ENCODE measurements around the gene CDCA8. TPM values are rescaled to one million over a fixed set of nuclear protein-coding genes. Genes with fewer than 3 reads are reported as not detected.
"Not testable (repeated sequence)": the region's sequence is repeated elsewhere in the genome, so short reads cannot be mapped to it uniquely, and the experiment has no call there.

CDCA8 gene
- polyA plus RNA-seq, 5 donors, result 13.0 to 29.2 (median 16.2) TPM

DNA sequence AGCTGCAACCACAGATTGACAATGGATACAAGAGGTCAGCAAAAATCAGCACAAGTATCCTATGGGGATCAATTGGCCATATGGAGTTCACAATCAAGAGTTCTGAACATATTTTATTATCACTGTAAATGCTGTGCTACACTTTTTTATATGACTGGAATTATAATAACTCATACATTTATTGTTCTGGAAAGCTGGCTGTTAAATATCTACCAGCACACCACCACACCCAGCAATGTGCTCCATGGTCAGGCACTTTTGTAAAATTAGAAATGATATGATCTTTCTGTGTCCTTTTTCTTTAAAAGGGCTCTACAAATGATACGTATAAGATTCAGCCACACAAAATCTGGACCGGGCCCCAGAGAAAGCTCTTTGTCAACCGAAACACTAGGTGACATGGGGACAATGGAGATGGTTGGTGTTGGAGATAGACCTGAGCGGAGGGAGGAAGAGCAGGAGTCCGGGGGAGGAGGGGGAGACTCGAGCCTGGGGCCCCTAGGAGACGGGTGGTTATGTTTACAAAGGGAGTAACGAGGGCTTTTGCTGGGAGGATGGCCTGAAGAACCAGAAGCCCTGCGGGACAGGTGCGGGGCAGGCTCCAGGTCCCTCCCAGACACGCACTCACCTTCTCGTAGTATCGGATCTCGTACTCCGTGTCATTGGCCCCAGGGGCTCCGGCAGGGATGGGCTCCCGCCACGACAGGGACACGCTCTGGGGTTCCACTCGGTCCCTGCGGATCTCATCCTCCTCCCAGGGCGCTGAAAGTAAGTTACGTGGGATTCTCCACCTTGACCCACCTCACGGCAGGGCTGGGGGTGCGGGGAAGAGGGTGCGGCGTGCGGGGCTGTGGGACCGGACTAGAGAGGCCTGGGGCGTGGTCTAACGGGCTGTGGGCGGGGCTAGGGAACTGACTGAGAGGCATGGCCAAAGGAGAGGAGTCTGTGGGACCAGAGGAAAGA is 42.6 kb downstream of the CDCA8 start:
- no peak for DNase-seq

DNA sequence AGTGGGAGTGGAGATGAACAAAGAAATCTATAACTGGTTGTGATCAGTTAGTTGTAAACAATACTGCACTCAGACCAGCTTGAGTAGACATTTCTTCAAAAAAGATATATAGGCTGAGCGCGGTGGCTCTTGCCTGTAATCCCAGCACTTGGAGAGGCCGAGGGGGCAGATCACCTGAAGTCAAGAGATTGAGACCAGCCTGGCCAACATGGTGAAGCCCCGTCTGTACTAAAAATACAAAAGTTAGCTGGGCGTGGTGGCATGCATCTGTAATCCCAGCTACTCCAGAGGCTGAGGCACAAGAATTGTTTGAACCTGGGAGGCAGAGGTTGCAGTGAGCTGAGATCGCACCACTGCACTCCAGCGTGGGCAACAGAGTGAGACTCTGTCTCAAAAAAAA is 45.7 kb downstream of the CDCA8 start:
- not testable (repeated sequence) for DNase-seq

DNA sequence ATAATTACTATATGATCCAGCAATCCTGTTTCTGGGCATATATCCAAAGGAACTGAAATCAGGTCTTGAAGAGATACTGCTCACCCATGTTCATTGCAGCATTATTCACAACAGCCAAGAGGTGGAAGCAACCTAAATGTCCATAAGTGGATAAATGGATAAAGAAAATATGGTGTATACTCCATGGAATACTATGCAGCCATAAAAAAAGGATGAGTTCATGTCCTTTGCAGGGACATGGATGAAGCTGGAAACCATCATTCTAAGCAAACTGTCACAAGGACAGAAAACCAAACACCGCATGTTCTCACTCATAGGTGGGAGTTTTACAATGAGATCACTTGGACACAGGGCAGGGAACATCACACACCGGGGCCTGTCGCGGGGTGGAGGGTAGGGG is 46.3 kb downstream of the CDCA8 start:
- not testable (repeated sequence) for DNase-seq

DNA sequence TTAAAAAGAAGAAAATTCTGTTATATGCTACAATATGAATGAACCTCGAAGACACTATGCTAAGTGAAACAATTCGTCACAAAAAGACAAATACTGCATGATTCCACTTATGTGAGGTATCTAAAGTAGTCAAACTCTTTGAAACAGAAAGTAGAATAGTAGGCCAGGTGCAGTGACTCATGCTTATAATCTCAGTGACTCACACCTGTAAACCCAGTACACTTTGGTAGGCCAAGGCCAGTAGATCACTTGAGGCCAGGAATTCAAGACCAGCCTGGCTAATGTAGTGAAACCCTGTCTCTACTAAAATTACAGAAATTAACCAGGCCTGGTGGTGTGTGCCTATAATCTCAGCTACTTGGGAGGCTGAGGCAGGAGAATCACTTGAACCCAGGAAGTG is 46.9 kb downstream of the CDCA8 start:
- no peak for DNase-seq

DNA sequence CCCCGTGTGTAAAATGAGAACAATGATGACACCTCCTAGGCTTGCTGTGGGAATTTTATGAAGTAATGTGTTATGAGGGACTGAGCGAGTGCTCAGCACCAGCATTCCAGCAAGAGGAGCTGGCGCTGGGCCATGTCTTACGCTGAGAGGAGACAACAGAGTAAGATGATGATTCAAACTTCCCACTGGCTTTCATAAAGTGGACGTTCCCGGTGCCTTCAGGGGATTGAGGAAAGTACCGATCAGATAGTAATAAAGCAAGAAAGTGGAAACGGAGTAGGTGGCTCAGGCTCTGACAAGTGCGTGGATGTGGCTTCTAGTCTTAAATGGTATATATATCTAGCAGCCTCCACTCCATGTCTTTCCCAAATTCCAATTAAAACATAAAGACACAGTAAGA is 48.8 kb downstream of the CDCA8 start:
- DNase-seq, result no peak

DNA sequence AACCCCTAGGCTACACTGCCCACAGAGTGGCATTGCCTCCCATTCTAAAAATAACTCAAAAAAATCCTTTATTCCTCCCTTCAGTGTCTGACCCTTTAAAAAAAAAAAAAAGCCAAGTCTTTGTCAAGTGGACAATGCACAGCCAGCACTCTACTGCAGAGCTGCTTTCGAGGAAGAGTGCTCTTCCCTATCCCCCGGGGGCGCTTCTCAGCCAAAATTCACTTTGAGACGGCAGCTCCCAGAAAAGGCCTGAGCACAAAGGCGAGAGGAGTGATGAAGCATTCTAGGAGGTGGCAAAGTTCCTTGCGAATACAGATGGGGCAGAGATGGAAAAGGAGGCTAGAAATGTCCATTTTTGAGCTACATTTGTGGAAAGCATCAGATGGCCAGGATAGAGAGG is 49.3 kb downstream of the CDCA8 start:
- no peak for DNase-seq

DNA sequence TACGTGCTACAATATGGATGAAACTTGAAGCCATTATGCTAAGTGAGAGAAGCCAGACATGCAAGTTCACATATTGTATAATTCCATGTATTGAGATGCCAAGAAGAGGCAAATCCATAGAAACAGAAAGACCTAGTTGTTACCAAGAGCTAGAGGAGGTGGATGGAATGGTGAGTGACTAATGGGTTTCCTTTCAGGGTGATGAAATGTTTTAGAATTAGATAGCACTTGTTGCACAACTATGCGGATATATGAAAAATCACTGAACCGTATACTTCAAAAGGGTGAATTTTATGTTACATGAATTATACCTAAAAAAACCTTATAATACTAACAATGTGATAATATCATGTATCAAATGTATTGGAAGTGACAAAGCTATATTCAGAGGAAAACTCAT is 54.5 kb downstream of the CDCA8 start:
- no peak for DNase-seq

DNA sequence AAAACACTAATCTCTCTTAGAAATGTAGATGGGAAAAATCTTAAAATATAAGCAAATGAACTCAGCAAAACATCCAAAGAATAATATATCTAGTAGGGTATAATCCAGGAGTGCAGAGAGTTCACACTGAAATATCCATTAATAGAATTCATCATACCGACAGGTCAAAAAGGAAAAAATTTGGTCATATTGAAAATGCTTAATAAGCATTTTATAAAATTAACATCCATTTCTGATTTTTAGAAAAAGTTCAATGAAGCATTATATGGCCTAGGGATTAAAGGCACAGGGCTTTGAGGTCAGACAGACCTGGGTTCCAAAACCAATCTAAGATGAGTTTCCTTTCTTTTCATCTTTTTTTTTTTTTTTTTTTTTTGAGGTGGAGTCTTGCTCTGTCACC is 56.2 kb downstream of the CDCA8 start:
- DNase-seq, result no peak

DNA sequence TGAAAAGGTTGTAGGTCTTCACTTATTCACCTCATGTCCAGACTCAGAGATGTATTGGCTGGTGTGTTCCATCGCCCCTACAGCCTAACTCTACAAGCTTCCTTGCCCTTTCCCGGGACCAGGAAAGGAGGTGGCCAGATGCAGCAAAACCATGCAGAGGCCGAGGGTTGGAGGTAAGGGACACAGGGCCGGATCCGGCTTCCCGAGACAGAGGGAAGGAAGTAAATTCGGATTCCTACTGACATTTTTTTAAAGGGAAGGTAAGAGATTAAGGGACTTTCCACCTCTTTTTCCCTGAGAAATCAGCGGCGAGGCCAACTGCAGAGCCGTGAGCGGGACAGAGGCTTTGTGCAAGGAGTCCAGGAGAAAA is 59.9 kb downstream of the CDCA8 start:
- DNase-seq, result no peak

DNA sequence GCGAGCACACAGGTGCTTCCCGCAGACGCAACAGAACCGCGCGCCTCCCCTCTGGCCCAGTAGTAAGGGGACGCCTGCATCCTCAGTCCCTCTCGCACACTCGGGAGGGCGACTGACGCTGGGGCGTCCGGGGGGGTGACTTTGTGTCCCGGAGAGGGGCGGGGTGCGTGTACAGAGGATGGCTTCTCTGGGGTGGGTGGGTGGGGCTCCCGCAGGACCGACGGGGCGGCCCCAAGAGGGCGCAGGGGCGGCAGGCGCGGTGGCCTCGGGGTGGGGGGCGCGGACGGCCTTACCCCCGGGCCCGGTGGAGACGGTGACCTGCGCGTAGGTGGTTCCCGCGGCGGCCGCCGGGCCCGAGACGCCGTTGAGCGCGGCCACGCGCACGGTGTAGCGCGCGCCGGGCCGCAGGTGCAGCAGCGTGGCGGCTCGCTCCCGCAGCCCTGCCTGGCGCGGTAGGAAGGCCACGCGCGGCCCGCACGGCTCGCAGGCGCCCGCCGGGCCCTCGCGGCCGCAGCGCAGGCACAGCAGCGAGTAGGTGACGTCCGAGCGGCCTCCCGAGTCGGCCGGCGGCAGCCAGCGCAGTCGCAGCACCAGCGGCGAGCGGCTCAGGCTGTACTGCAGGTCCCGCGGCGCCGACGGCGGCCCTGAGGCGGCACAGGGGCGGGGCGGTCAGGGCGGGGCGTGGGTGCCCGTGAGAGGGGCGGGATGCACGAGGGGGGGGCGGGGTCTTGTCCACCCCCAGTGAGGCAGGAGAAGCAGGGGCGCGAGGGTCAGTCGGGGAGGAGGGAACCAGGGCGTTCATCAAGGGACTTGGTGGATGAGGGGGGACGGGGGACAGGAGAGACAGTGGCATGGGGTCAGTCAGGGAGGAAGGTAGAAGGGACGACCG is 60.5 kb downstream of the CDCA8 start:
- no peak for DNase-seq

DNA sequence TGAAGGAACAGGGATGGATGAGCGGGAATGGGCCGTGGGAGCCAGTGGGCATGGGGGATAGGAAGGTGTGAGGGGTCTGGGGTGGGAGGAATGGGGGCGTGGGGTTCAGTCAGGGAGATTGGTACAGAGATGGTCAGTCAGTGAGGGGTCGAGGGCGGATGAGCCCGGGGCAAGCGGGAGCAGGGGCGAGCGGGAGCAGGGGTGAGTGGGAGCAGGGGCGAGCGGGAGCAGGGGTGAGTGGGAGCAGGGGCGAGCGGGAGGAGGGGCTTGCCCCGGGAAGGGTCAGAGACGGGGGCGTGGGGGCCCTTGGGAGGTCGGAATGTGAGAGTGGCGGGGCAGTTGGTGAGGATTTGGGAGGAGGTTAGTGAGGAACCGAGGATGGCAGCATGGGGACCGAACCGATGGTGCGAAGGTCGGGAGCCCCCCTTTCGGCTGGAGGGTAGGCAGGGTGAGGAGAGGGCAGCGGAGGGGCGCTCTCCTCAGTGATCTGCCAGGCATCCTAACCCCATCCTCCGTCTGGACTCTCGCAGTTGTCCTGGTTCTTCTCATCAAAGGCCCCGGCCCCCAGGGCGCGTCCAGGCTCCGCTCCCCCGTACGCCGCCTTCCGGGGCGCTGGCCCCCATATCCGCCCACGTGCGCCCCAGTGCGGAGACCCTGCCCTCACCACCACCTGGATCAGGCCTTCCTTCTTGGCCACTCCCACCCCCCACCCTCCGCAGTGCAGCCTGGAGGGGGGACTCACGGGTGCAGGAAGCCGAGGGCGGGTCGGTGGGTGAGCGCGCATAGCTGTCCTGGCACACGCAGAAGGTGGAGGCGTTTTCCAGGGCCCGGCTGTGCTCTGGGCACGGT is 61.4 kb downstream of the CDCA8 start:
- DNase-seq, result no peak

DNA sequence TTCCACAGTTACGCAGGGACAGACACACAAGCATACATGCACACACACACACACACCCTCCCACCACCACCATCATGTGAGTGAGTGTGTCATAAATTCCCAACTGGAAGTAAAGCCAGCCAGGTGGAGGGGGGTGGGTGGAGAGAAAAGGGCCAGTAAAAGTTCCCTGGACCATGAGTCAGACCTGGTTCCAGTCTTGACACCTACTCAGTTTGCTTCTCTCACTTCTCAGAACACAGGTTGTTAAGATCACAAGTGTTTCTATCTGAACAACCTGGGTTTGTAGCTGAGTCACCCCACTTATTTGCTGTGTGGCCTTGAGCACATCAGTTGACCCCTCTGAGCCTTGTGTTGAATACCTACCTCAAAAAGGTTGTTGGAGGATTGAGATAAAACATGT is 63.0 kb downstream of the CDCA8 start:
- DNase-seq, result no peak

DNA sequence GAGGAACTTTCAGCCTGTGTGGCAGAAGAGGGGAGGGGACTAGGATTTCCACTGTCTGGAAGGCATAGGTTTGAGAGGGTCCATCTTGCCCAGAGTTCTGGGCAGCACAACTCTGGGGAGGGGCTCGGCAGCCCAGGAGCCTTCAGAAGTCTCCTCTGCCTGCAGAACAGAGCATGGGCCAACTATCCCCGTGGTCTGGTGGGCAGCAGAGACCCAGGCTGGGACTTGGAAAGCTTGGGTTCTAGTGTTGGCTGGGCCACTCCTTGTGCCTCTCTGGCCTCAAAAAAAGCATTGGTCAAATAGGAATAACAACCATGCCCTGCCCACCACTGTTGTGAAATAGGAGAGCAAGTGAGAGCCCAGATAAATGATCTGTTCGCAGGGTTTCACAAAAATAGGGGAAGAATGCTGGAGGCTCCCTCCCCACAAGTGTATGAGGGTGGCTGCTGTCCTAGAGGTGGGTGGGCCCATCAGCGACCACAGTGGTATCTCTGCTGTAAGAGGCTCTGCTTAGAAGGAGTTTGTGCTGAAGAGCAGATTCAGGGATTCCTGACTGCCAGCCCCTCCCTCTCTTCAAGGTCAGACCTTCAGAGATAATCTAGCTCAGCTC is 63.7 kb downstream of the CDCA8 start:
- no peak for DNase-seq

Other genes starting within 250 kb of the CDCA8 start
- gene ZC3H12A, start 217.9 kb upstream of the CDCA8 start, polyA plus RNA-seq (ENCODE audit: insufficient read depth in 1 of 5, insufficient read length in 5 of 5, low replicate concordance in 1 of 5), result 1 to 10 TPM; 1.1 to 2.7 (median 1.9) TPM
- 10 to 100 TPM; 82.6 to 97.1 (median 89.7) TPM for gene MEAF6, start 177.8 kb upstream of the CDCA8 start, polyA plus RNA-seq (ENCODE audit: insufficient read depth in 1 of 5, insufficient read length in 5 of 5, low replicate concordance in 1 of 5)
- 10 to 100 TPM; 10.7 to 15.1 (median 13.5) TPM for gene SNIP1, start 138.2 kb upstream of the CDCA8 start, polyA plus RNA-seq (ENCODE audit: insufficient read depth in 1 of 5, insufficient read length in 5 of 5, low replicate concordance in 1 of 5)
- 10 to 100 TPM; 42.1 to 64.3 (median 54.5) TPM for gene DNALI1, start 135.6 kb upstream of the CDCA8 start, polyA plus RNA-seq (ENCODE audit: insufficient read depth in 1 of 5, insufficient read length in 5 of 5, low replicate concordance in 1 of 5)
- 10 to 100 TPM; 61.7 to 66.2 (median 63.3) TPM for gene GNL2, start 96.6 kb upstream of the CDCA8 start, polyA plus RNA-seq (ENCODE audit: insufficient read depth in 1 of 5, insufficient read length in 5 of 5, low replicate concordance in 1 of 5)
- 1 to 10 TPM; 1.4 to 2.2 (median 1.5) TPM for gene RSPO1, start 57.6 kb upstream of the CDCA8 start, polyA plus RNA-seq (ENCODE audit: insufficient read depth in 1 of 5, insufficient read length in 5 of 5, low replicate concordance in 1 of 5)
- gene EPHA10, start 72.6 kb downstream of the CDCA8 start, polyA plus RNA-seq (ENCODE audit: insufficient read depth in 1 of 5, insufficient read length in 5 of 5, low replicate concordance in 1 of 5), result under 1 TPM; 0.14 to 0.30 (median 0.27) TPM
- 1 to 10 TPM; 3.7 to 5.5 (median 4.4) TPM for gene MANEAL, start 101.3 kb downstream of the CDCA8 start, polyA plus RNA-seq (ENCODE audit: insufficient read depth in 1 of 5, insufficient read length in 5 of 5, low replicate concordance in 1 of 5)
- gene C1orf122, start 115.3 kb downstream of the CDCA8 start, polyA plus RNA-seq (ENCODE audit: insufficient read depth in 1 of 5, insufficient read length in 5 of 5, low replicate concordance in 1 of 5), result 10 to 100 TPM; 15.3 to 52.3 (median 25.1) TPM
- gene YRDC, start 115.7 kb downstream of the CDCA8 start, polyA plus RNA-seq (ENCODE audit: insufficient read depth in 1 of 5, insufficient read length in 5 of 5, low replicate concordance in 1 of 5), result 10 to 100 TPM in 4 of 5 donors, 1 to 10 TPM in 1; 8.9 to 13.1 (median 11.2) TPM
- 1 to 10 TPM; 7.7 to 9.6 (median 8.8) TPM for gene MTF1, start 167.1 kb downstream of the CDCA8 start, polyA plus RNA-seq (ENCODE audit: insufficient read depth in 1 of 5, insufficient read length in 5 of 5, low replicate concordance in 1 of 5)